HepG2 (cell line): Measurements from ENCODE around the gene SLC6A4. TPM values are rescaled to one million over a fixed set of nuclear protein-coding genes. Genes with fewer than 3 reads are reported as not detected.
"Not testable (repeated sequence)": the region's sequence is repeated elsewhere in the genome, so short reads cannot be mapped to it uniquely, and the experiment has no call there.

Source experiments
- ATAC-seq: fragments of 200-7000 bp; cut with Tn5 transposase; 3 replicates; pipeline ENCODE4 v1.9.1; 2020; ENCODE audit warnings: mild to moderate bottlenecking, moderate library complexity
- BruUV-seq: library from RNA; stranded (reverse); fragments of 400-500 nt; replicated peaks from 2 replicates; lab custom pipeline; 2021; lab: Mats Ljungman, UMichigan
- CTCF ChIA-PET: fragments of 300-600 bp; formaldehyde crosslinking; extraction: SDS; loops from one replicate; lab custom pipeline; 2021; ENCODE audit warnings: low total read pairs, inconsistent platforms, low intra/inter-chr PET ratio; lab: Yijun Ruan, JAX
- POLR2A ChIA-PET: fragments of 350-600 bp; sonication (Branson Sonifier 250); formaldehyde crosslinking; loops from one replicate; lab custom pipeline; 2020; ENCODE audit warnings: antibody characterized with exemption, inconsistent platforms; lab: Yijun Ruan, JAX
- DNase-seq: peaks from one replicate; pipeline ENCODE4 v3.0.0-alpha.2; 2015; ENCODE audit warnings: low spot score
- FAIRE-seq: peaks from 3 replicates; lab custom pipeline; 2011; peaks lifted over from hg19 to GRCh38; lab: Jason Lieb, UNC
- H2AFZ ChIP-seq: one replicate; pipeline ENCODE4 v1.6.1; 2011; ENCODE audit warnings: low read length, inconsistent platforms
- H3K27ac ChIP-seq: fragments of 300-600 bp; 3 replicates; pipeline ENCODE4 v1.8.0; 2011; ENCODE audit warnings: mixed run types, mild to moderate bottlenecking, mixed read lengths, low read length, inconsistent platforms; ENCODE audit not compliant: insufficient read depth; ENCODE audit errors: extremely low read length
- H3K27me3 ChIP-seq, 2 experiments: fragments of 200-600 bp in 1 of 2; 2 replicates in 1 of 2; 3 replicates in 1 of 2; pipeline versions ENCODE4 v1.6.0 to v1.8.0; 2011; ENCODE audit warnings: low read length in 2 of 2, mild to moderate bottlenecking in 2 of 2, moderate library complexity in 2 of 2, inconsistent platforms in 1 of 2; ENCODE audit not compliant: insufficient read depth in 2 of 2, control insufficient read depth in 1 of 2
- H3K36me3 ChIP-seq, 2 experiments: fragments of 200-600 bp in 1 of 2; replicated peaks in 1 of 2; 2 replicates in 1 of 2; 3 replicates in 1 of 2; pipeline versions ENCODE4 v1.5.1 to v1.8.0; 2011; ENCODE audit warnings: low read length in 2 of 2, inconsistent platforms in 1 of 2; ENCODE audit not compliant: insufficient read depth in 2 of 2, control insufficient read depth in 1 of 2
- H3K4me1 ChIP-seq: 2 replicates; pipeline ENCODE4 v1.5.1; 2012; ENCODE audit warnings: low read length, inconsistent platforms; ENCODE audit not compliant: insufficient read depth
- H3K4me2 ChIP-seq: 2 replicates; pipeline ENCODE4 v1.6.0; 2011; ENCODE audit warnings: low read depth, low read length, inconsistent platforms
- H3K4me3 ChIP-seq, 3 experiments: fragments of 200-600 bp in 1 of 3; sonication (generic), shearing (Covaris generic) in 1 of 3; replicated peaks in 1 of 3; 2 replicates each; pipeline ENCODE4 v1.5.1; 2011 to 2016; ENCODE audit warnings: low read length in 3 of 3, inconsistent platforms in 2 of 3, low read depth in 2 of 3, mild to moderate bottlenecking in 2 of 3, control low read depth in 1 of 3, mixed read lengths in 1 of 3; ENCODE audit not compliant: insufficient read depth in 1 of 3
- H3K79me2 ChIP-seq: one replicate; pipeline ENCODE4 v1.6.1; 2011; ENCODE audit warnings: low read length, inconsistent platforms; ENCODE audit not compliant: insufficient read depth
- H3K9ac ChIP-seq: 2 replicates; pipeline ENCODE4 v1.6.0; 2011; ENCODE audit warnings: mild to moderate bottlenecking, low read depth, low read length, inconsistent platforms; ENCODE audit not compliant: insufficient read depth
- H3K9me3 ChIP-seq: 2 replicates; pipeline ENCODE4 v1.5.1; 2012; ENCODE audit warnings: mild to moderate bottlenecking, low read length
- H4K20me1 ChIP-seq: 2 replicates; pipeline ENCODE4 v1.6.0; 2011; ENCODE audit warnings: inconsistent platforms, mild to moderate bottlenecking, low read length, moderate library complexity; ENCODE audit not compliant: insufficient read depth
- IKZF1 ChIP-seq: fragments of 450-650 bp; IDR thresholded peaks from 2 replicates; pipeline ENCODE4 v1.7.1; 2016
- KMT2A ChIP-seq: sonication (generic); formaldehyde crosslinking; IDR thresholded peaks from 2 replicates; pipeline ENCODE4 v1.4.0; 2020; ENCODE audit warnings: missing genetic modification reagents
- NFKBIZ ChIP-seq: IDR thresholded peaks from 2 replicates; pipeline ENCODE4 v1.6.1; 2018; ENCODE audit warnings: missing genetic modification reagents, missing compliant biosample characterization
- RXRA ChIP-seq: sonication (generic); formaldehyde crosslinking; IDR thresholded peaks from 2 replicates; pipeline ENCODE4 v1.5.1; 2020; ENCODE audit warnings: missing genetic modification reagents
- TBX2 ChIP-seq: sonication (generic); formaldehyde crosslinking; IDR thresholded peaks from 2 replicates; pipeline ENCODE4 v1.5.0; 2020; ENCODE audit warnings: missing genetic modification reagents, mild to moderate bottlenecking, borderline replicate concordance
- ZNF569 ChIP-seq: sonication (generic); formaldehyde crosslinking; IDR thresholded peaks from 2 replicates; pipeline ENCODE4 v1.5.0; 2020; ENCODE audit warnings: mild to moderate bottlenecking, missing genetic modification reagents, moderate library complexity, borderline replicate concordance
- ZNF691 ChIP-seq: sonication (generic); formaldehyde crosslinking; IDR thresholded peaks from 2 replicates; pipeline ENCODE4 v1.4.0; 2020; ENCODE audit warnings: missing genetic modification reagents, low read depth, mild to moderate bottlenecking, borderline replicate concordance
- WGBS: methylation state at CpG from one replicate; pipeline ENCODE4 v1.1.6; 2017; ENCODE audit warnings: low lambda C conversion rate; 5-methylcytosine and 5-hydroxymethylcytosine counted together
- in situ Hi-C: cut with HindIII; loops from 2 replicates; pipeline ENCODE4 v1.10.0; 2017; ENCODE audit warnings: low pct_unique_long_range_greater_than_20kb; ENCODE audit not compliant: extremely low pct_ligation_motif_present
- intact Hi-C: fragments of 100-400 bp; cut with micrococcal nuclease; formaldehyde crosslinking; loops from one replicate; pipeline ENCODE4 v1.10.0; 2022; ENCODE audit not compliant: unreplicated experiment
- polyA plus RNA-seq, 8 experiments: library from polyadenylated mRNA; depleted of rRNA in 3 of 8; stranded (reverse) in 7 of 8; unstranded in 1 of 8; fragments of >200 nt; fragmentation: Illumina TruSeq in 4 of 8; extraction: Trizol in 4 of 8; gene quantifications; 2 replicates each; pipeline versions ENCODE4 v1.2.1 to v1.2.3, GENCODE V29; 2011 to 2016; ENCODE audit warnings: low read depth in 4 of 8, missing spikeins in 1 of 8, mixed read lengths in 1 of 8; ENCODE audit not compliant: insufficient read depth in 1 of 8
- total RNA-seq, 5 experiments: library from RNA; depleted of rRNA; stranded (reverse); fragments of >200 nt; fragmentation: Illumina TruSeq; extraction: Trizol; gene quantifications; 2 replicates each; pipeline ENCODE4 v1.2.3, GENCODE V29; 2016; ENCODE audit warnings: low read depth in 1 of 5
- TF ChIP-seq, protein P1 (sequence below): sonication (generic); formaldehyde crosslinking; IDR thresholded peaks from 2 replicates; pipeline ENCODE4 v1.8.0; 2022; ENCODE audit warnings: mild to moderate bottlenecking, missing genetic modification reagents, borderline replicate concordance
- TF ChIP-seq, protein P2 (sequence below): sonication (generic); formaldehyde crosslinking; IDR thresholded peaks from 2 replicates; pipeline ENCODE4 v1.8.1; 2022; ENCODE audit warnings: mild to moderate bottlenecking, missing genetic modification reagents

Gene SLC6A4
- total and polyA plus RNA-seq, 2 of the 13 experiments (the other 11 are each of a cell fraction or from before 2014, with no cell fraction given) = 7.6 to 20.3 TPM

GRCh38 chr17:30148376-30148775 is 87.1 kb downstream of the SLC6A4 start:
- no TSS peak for BruUV-seq
- H3K79me2 ChIP-seq = peaks cover 2% of the 10 kb centered on the region
- H3K4me3 ChIP-seq = no peak overlapping the region
- intact Hi-C loops = no loop called here
- ATAC-seq (no peak), DNase-seq (no peak), FAIRE-seq (no peak)
- H3K27me3 ChIP-seq = no peaks in the 10 kb centered on the region
- H3K27ac ChIP-seq = no peak overlapping the region
- no peaks in the 10 kb centered on the region; a peak in 2 of 5 replicates for H3K36me3 ChIP-seq
- H3K4me2 ChIP-seq = no peak overlapping the region
- H2AFZ ChIP-seq = no peak overlapping the region
- CTCF ChIA-PET = no interaction called here
- TF ChIP-seq TBX2 (CRISPR knock-in tag) = no peak
- no peak for TF ChIP-seq ZNF569 (CRISPR knock-in tag)
- TF ChIP-seq, protein P1, sequence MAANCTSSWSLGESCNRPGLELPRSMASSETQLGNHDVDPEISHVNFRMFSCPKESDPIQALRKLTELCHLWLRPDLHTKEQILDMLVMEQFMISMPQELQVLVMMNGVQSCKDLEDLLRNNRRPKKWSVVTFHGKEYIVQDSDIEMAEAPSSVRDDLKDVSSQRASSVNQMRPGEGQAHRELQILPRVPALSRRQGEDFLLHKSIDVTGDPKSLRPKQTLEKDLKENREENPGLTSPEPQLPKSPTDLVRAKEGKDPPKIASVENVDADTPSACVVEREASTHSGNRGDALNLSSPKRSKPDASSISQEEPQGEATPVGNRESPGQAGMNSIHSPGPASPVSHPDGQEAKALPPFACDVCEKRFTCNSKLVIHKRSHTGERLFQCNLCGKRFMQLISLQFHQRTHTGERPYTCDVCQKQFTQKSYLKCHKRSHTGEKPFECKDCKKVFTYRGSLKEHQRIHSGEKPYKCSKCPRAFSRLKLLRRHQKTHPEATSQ = no peak
- no peak for TF ChIP-seq NFKBIZ (CRISPR knock-in tag)
- TF ChIP-seq ZNF691 (CRISPR knock-in tag) = no peak
- TF ChIP-seq KMT2A (CRISPR knock-in tag) = no peak
- no peak for TF ChIP-seq RXRA (CRISPR knock-in tag)
- TF ChIP-seq, protein P2, sequence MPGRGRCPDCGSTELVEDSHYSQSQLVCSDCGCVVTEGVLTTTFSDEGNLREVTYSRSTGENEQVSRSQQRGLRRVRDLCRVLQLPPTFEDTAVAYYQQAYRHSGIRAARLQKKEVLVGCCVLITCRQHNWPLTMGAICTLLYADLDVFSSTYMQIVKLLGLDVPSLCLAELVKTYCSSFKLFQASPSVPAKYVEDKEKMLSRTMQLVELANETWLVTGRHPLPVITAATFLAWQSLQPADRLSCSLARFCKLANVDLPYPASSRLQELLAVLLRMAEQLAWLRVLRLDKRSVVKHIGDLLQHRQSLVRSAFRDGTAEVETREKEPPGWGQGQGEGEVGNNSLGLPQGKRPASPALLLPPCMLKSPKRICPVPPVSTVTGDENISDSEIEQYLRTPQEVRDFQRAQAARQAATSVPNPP (CRISPR knock-in tag) = no peak
- TF ChIP-seq IKZF1 = no peak
- H3K9ac ChIP-seq = no peak overlapping the region
- in situ Hi-C loops = no loop called here
- POLR2A ChIA-PET = no interaction called here
- no peaks in the 10 kb centered on the region for H4K20me1 ChIP-seq
- no peaks in the 10 kb centered on the region for H3K9me3 ChIP-seq
- WGBS = 100% methylated on average over 1 of the region's 1 CpG
- no peaks in the 10 kb centered on the region for H3K4me1 ChIP-seq

- H3K4me1 ChIP-seq, H3K36me3 ChIP-seq, H3K4me2 ChIP-seq, H4K20me1 ChIP-seq, H3K9ac ChIP-seq, in situ Hi-C loops, BruUV-seq, intact Hi-C loops, H3K4me3 ChIP-seq, ATAC-seq, H3K27ac ChIP-seq, H3K79me2 ChIP-seq, FAIRE-seq, H3K27me3 ChIP-seq, POLR2A ChIA-PET, H2AFZ ChIP-seq, DNase-seq, H3K9me3 ChIP-seq, CTCF ChIA-PET: not testable (repeated sequence)
- WGBS = 94% methylated on average over 6 of the region's 6 CpGs
Measured at GRCh38 chr17:30147860-30148259, 87.6 kb downstream of the SLC6A4 start.
